GM23338 (cell line): ENCODE data around the gene CACNG3. TPM values are rescaled to one million over a fixed set of nuclear protein-coding genes. Genes with fewer than 3 reads are reported as not detected.

ENCODE experiments used
- ATAC-seq: fragments of 200-7000 bp; cut with Tn5 transposase; 3 replicates; pipeline ENCODE4 v1.9.1; 2020
- DNase-seq: peaks from one replicate; pipeline ENCODE4 v3.0.0-alpha.2; 2015; ENCODE audit warnings: low spot score
- H2AFZ ChIP-seq: fragments of 200-600 bp; sonication (generic); 2 replicates; pipeline ENCODE4 v1.8.0; 2016; ENCODE audit warnings: antibody characterized with exemption, mild to moderate bottlenecking, moderate library complexity
- H3F3A ChIP-seq: fragments of 200-600 bp; sonication (generic); replicated peaks from 2 replicates; pipeline ENCODE4 v1.8.0; 2017; ENCODE audit warnings: antibody characterized with exemption, mixed run types, low read depth
- H3K27ac ChIP-seq: fragments of 200-600 bp; sonication (generic); 2 replicates; pipeline ENCODE4 v1.6.1; 2016; ENCODE audit warnings: low read depth
- H3K27me3 ChIP-seq: fragments of 200-600 bp; sonication (generic); 2 replicates; pipeline ENCODE4 v1.8.0; 2016; ENCODE audit warnings: mild to moderate bottlenecking, mixed run types, moderate library complexity; ENCODE audit not compliant: insufficient read depth
- H3K36me3 ChIP-seq: fragments of 200-600 bp; sonication (generic); 2 replicates; pipeline ENCODE4 v1.8.0; 2016; ENCODE audit warnings: mild to moderate bottlenecking; ENCODE audit not compliant: insufficient read depth
- H3K4me1 ChIP-seq: fragments of 200-600 bp; sonication (generic); 2 replicates; pipeline ENCODE4 v1.8.0; 2016; ENCODE audit warnings: mild to moderate bottlenecking, moderate library complexity; ENCODE audit not compliant: insufficient read depth
- H3K4me2 ChIP-seq: fragments of 200-600 bp; sonication (generic); 2 replicates; pipeline ENCODE4 v1.7.1; 2017; ENCODE audit warnings: mixed run types
- H3K4me3 ChIP-seq: fragments of 200-600 bp; sonication (generic); 2 replicates; pipeline ENCODE4 v1.6.1; 2016; ENCODE audit warnings: mixed run types
- H3K79me2 ChIP-seq: fragments of 200-600 bp; sonication (generic); replicated peaks from 2 replicates; pipeline ENCODE4 v1.8.0; 2017; ENCODE audit warnings: mild to moderate bottlenecking; ENCODE audit not compliant: insufficient read depth
- H3K9me2 ChIP-seq: fragments of 200-600 bp; sonication (generic); 2 replicates; pipeline ENCODE4 v1.8.0; 2017; ENCODE audit not compliant: insufficient read depth
- H4K20me1 ChIP-seq: fragments of 200-600 bp; sonication (generic); replicated peaks from 2 replicates; pipeline ENCODE4 v1.8.0; 2017; ENCODE audit warnings: mild to moderate bottlenecking; ENCODE audit not compliant: insufficient read depth
- H3K27ac Mint-ChIP-seq: 2 replicates; pipeline ENCODE4 v1.8.0; 2020; ENCODE audit warnings: inconsistent platforms, mild to moderate bottlenecking, moderate library complexity, mixed read lengths
- H3K27me3 Mint-ChIP-seq: 3 replicates; pipeline ENCODE4 v1.8.0; 2022; ENCODE audit warnings: low read depth, mild to moderate bottlenecking, moderate library complexity, mixed read lengths, inconsistent platforms; ENCODE audit not compliant: insufficient read depth, poor library complexity
- H3K36me3 Mint-ChIP-seq: 3 replicates; pipeline ENCODE4 v1.8.0; 2021; ENCODE audit warnings: low read depth, mild to moderate bottlenecking, inconsistent platforms, moderate library complexity, mixed read lengths
- H3K4me1 Mint-ChIP-seq: 3 replicates; pipeline ENCODE4 v1.8.0; 2020; ENCODE audit warnings: mild to moderate bottlenecking, inconsistent platforms, mixed read lengths
- H3K4me3 Mint-ChIP-seq: 3 replicates; pipeline ENCODE4 v1.8.0; 2021; ENCODE audit warnings: moderate library complexity, mild to moderate bottlenecking, inconsistent platforms, mixed read lengths
- H3K9me3 Mint-ChIP-seq: 3 replicates; pipeline ENCODE4 v1.8.0; 2020; ENCODE audit warnings: moderate library complexity, mild to moderate bottlenecking, inconsistent platforms, mixed read lengths
- CTCF ChIP-seq, 2 experiments: fragments of 200-600 bp in 1 of 2; sonication (generic) in 1 of 2; conservative IDR thresholded peaks; 2 replicates each; pipeline versions ENCODE4 v1.5.1 to v1.6.1; 2016 to 2017; ENCODE audit warnings: antibody characterized with exemption in 2 of 2, low read depth in 2 of 2, mild to moderate bottlenecking in 2 of 2, moderate library complexity in 1 of 2
- ETS1 ChIP-seq: IDR thresholded peaks from 2 replicates; pipeline ENCODE4 v1.6.1; 2016; ENCODE audit warnings: antibody characterized with exemption
- EZH2 ChIP-seq: fragments of 200-600 bp; sonication (generic); IDR thresholded peaks from one replicate; pipeline ENCODE4 v1.8.0; 2017; ENCODE audit warnings: antibody characterized with exemption, mild to moderate bottlenecking, low read depth; ENCODE audit not compliant: unreplicated experiment
- EZH2phosphoT487 ChIP-seq: fragments of 200-600 bp; sonication (generic); IDR thresholded peaks from one replicate; pipeline ENCODE4 v1.8.1; 2018; ENCODE audit warnings: antibody characterized with exemption; ENCODE audit not compliant: unreplicated experiment
- NANOG ChIP-seq: IDR thresholded peaks from 2 replicates; pipeline ENCODE4 v1.6.1; 2016; ENCODE audit warnings: antibody characterized with exemption, borderline replicate concordance
- POLR2AphosphoS5 ChIP-seq: IDR thresholded peaks from 2 replicates; pipeline ENCODE4 v1.6.1; 2016; ENCODE audit warnings: antibody characterized with exemption, low read depth
- REST ChIP-seq: IDR thresholded peaks from one replicate; pipeline ENCODE4 v1.6.1; 2018; ENCODE audit warnings: antibody characterized with exemption; ENCODE audit not compliant: unreplicated experiment
- STAT1 ChIP-seq: IDR thresholded peaks from one replicate; pipeline ENCODE4 v1.6.1; 2016; ENCODE audit warnings: antibody characterized with exemption; ENCODE audit not compliant: unreplicated experiment
- ZNF114 ChIP-seq: fragments of 250-450 bp; sonication (Bioruptor Pico); IDR thresholded peaks from 2 replicates; pipeline ENCODE4 v1.5.0; 2020; ENCODE audit warnings: mild to moderate bottlenecking, moderate library complexity
- ZNF331 ChIP-seq: fragments of 250-450 bp; sonication (Bioruptor Pico); IDR thresholded peaks from 2 replicates; pipeline ENCODE4 v1.5.0; 2020; ENCODE audit warnings: low read depth, mild to moderate bottlenecking, moderate library complexity
- ZNF462 ChIP-seq: fragments of 250-450 bp; sonication (Bioruptor Pico); IDR thresholded peaks from 2 replicates; pipeline ENCODE4 v1.5.0; 2020; ENCODE audit warnings: mild to moderate bottlenecking, moderate library complexity
- polyA plus RNA-seq: library from polyadenylated mRNA; unstranded; fragments of >200 nt; fragmentation: Nextera tagmentation; extraction: Ambion mirVana; gene quantifications from 2 replicates; pipeline ENCODE4 v1.2.1, GENCODE V29; 2016
- total RNA-seq: library from RNA; depleted of rRNA; stranded (reverse); fragments of >200 nt; shearing (Covaris generic); gene quantifications from 2 replicates; pipeline ENCODE4 v1.2.3, GENCODE V29; 2014

CACNG3 gene
- total and polyA plus RNA-seq, 2 experiments from 2014 or later, result not detected

GRCh38 chr16:24346734-24347133 is 90.6 kb downstream of the CACNG3 start:
- Histone ChIP-seq H2AFZ (peak overlapping the region; percentile 89), H3K4me2 (peak overlapping the region; percentile 58; the same call in 1 of the 2 replicates), H3K27me3 (no peaks in the 10 kb centered on the region), H3K4me3 (peak overlapping the region; percentile 32; the same call in 1 of the 2 replicates), H3K9me2 (peaks cover 7% of the 10 kb centered on the region; the same call in 1 of the 2 replicates), H3K4me1 (peaks cover 48% of the 10 kb centered on the region), H3K36me3 (no peaks in the 10 kb centered on the region), H4K20me1 (no peaks in the 10 kb centered on the region), H3K27ac (peak overlapping the region; percentile 74; the same call in 1 of the 2 replicates), H3F3A (no peaks in the 10 kb centered on the region), H3K79me2 (no peaks in the 10 kb centered on the region)
- peak; percentile 53 for DNase-seq
- peaks cover 2% of the 10 kb centered on the region for H3K27me3 Mint-ChIP-seq
- TF ChIP-seq POLR2AphosphoS5 (no peak), ETS1 (no peak), EZH2phosphoT487 (no peak), REST (no peak), ZNF114 (CRISPR knock-in tag) (no peak), CTCF (conservative IDR thresholded peaks at IDR 0.05; ENCODE audit: low read depth in 2 of 2) (no peak), EZH2 (no peak), NANOG (no peak), STAT1 (no peak), ZNF331 (no peak), ZNF462 (CRISPR knock-in tag) (no peak)
- no peaks in the 10 kb centered on the region for H3K36me3 Mint-ChIP-seq
- peaks cover 42% of the 10 kb centered on the region for H3K4me1 Mint-ChIP-seq
- no peaks in the 10 kb centered on the region for H3K9me3 Mint-ChIP-seq
- H3K27ac Mint-ChIP-seq, result peak overlapping the region; percentile 59; the same call in 1 of the 2 replicates
- peak; percentile 80 for ATAC-seq
- no peak overlapping the region for H3K4me3 Mint-ChIP-seq
